Retinal pigment epithelial cell (primary cell): ENCODE results near the gene NUP214.
"Not testable (repeated sequence)": the region's sequence is repeated elsewhere in the genome, so short reads cannot be mapped to it uniquely, and the experiment has no call there.

Experiments
- DNase-seq: peaks from one replicate; pipeline ENCODE4 v3.0.0-alpha.2; 2010; ENCODE audit warnings: low read depth
- H3K4me3 ChIP-seq: 2 replicates; pipeline ENCODE4 v1.5.1; 2011; ENCODE audit warnings: mild to moderate bottlenecking, low read length, control low read depth, moderate library complexity
- CTCF ChIP-seq: conservative IDR thresholded peaks from 2 replicates; pipeline ENCODE4 v1.5.1; 2011; ENCODE audit warnings: low read depth, low read length, control low read depth, inconsistent platforms

The NUP214 gene

GRCh38 chr9:131112374-131113154, 12.8 kb upstream of the NUP214 start:
- DNase-seq: no peak
- no peak overlapping the region for H3K4me3 ChIP-seq
- no peak for TF ChIP-seq CTCF

GRCh38 chr9:131113655-131114054, 11.7 kb upstream of the NUP214 start:
- TF ChIP-seq CTCF: no peak
- DNase-seq: no peak
- H3K4me3 ChIP-seq: no peak overlapping the region

- no peak overlapping the region for H3K4me3 ChIP-seq
- no peak for DNase-seq
- TF ChIP-seq CTCF: no peak
These were observed 11.3 kb upstream of the NUP214 start for GRCh38 chr9:131114084-131114535.

GRCh38 chr9:131115360-131115742, 10.0 kb upstream of the NUP214 start:
- not testable (repeated sequence) for DNase-seq, H3K4me3 ChIP-seq

- no peak for DNase-seq
- H3K4me3 ChIP-seq: no peak overlapping the region
- no peak for TF ChIP-seq CTCF
These were observed 8.9 kb upstream of the NUP214 start for GRCh38 chr9:131116281-131117120.

- no peak for DNase-seq
- H3K4me3 ChIP-seq: no peak overlapping the region
- no peak for TF ChIP-seq CTCF
These were observed 8.1 kb upstream of the NUP214 start for GRCh38 chr9:131117121-131117761.

GRCh38 chr9:131117762-131118145, 7.6 kb upstream of the NUP214 start:
- no peak for DNase-seq
- no peak for TF ChIP-seq CTCF
- H3K4me3 ChIP-seq: no peak overlapping the region
